ENCODE measurements around the gene TXNRD1.
A peak's percentile ranks its signal among the peaks of the same experiment; 100 is the strongest.
"Not testable (repeated sequence)": the region's sequence is repeated elsewhere in the genome, so short reads cannot be mapped to it uniquely, and the experiment has no call there.

TXNRD1 gene

DNA sequence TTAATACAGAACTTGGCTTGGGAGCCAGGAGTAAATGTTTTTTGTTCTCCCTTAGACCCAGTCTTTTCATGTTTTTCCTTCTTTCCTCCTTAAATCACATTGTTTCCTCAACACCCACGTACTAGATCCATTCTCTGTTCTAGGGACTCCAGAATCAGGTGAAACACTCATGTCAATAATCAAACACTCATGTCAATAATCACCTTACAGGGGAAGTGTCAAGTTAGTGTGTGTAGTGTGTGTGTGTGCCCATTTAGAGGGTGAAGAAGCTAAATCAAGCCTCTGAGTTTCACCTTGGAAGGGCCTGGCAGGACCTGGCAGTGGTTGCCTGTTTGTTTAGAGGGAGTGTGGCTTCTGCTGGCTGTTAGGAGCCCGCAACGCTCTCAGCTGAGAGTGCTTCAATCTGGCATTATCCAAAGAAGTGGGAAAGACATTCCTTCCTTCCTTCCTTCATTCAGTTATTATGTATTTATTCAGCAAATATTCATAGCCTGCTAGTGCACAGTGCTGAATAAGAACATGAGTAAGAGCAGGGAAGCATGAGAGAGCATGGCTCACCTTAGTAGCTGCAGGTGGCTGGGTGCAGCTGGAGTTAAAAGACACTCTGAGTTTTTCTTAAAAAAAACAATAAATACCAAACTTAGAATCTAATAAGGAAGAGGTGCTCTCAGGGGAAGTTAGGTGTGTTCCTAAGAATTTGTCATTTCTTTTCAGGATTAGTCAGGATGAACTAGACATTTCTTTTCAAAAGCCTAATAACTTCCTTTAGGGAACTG, 70.3 kb downstream of the TXNRD1 start:
- DNase-seq, result no peak

GRCh38 chr12:104286516-104287482, 71.2 kb downstream of the TXNRD1 start:
- DNase-seq, result peak; percentile 96

GRCh38 chr12:104288635-104289274, 73.2 kb downstream of the TXNRD1 start:
- peak; percentile 95 for DNase-seq

DNA sequence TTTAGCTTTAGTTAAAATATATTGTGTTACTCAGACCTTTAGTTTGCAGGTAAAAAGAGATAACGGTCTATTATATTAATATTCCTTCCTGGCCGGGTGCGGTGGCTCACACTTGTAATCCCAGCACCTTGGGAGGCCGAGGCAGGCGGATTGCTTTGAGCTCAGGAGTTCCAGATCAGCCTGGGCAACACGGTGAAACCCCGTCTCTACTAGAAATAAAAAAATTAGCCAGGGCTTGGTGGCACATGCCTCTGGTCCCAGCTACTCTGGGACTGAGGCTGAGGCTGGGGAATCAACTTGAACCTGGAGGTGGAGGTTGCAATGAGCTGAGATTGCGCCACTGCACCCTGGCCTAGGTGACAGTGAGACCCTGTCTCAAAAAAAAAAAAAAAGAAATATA, 74.7 kb downstream of the TXNRD1 start:
- no peak for DNase-seq

- no peak for DNase-seq
These were observed 75.3 kb downstream of the TXNRD1 start for GRCh38 chr12:104290855-104291254.

GRCh38 chr12:104291867-104292524, 76.4 kb downstream of the TXNRD1 start:
- no peak for DNase-seq

GRCh38 chr12:104292872-104293794, 77.6 kb downstream of the TXNRD1 start:
- no peak for DNase-seq

DNA sequence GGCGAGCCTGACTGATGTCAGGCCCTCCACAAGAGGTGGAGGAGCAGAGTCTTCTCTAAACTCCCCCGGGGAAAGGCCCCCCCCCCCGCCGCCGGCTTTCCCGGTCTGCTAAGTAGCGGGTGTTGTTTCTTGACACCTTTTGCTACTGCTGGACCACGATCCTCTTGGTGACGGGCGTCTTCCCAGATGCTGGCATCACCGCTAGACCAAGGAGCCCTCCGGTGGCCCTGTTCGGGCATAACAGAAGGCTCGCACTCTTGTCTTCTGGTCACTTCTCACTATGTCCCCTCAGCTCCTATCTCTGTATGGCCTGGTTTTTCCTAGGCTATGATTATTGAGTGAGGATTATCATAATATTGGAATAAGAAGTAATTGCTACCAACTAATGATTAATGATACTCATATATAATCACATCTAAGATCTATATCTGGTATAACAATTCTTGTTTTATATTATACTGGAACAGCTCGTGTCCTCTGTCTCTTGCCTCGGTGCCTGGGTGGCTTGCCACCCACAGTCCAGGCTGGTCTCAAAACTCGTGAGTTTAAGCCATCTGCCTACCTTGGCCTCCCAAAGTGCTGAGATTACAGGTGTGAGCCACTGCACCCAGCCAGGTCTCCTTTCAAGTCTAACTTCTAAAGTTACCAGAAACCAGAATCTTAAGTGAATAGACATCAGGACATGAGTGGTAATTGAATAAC, 78.7 kb downstream of the TXNRD1 start:
- not testable (repeated sequence) for DNase-seq

DNA sequence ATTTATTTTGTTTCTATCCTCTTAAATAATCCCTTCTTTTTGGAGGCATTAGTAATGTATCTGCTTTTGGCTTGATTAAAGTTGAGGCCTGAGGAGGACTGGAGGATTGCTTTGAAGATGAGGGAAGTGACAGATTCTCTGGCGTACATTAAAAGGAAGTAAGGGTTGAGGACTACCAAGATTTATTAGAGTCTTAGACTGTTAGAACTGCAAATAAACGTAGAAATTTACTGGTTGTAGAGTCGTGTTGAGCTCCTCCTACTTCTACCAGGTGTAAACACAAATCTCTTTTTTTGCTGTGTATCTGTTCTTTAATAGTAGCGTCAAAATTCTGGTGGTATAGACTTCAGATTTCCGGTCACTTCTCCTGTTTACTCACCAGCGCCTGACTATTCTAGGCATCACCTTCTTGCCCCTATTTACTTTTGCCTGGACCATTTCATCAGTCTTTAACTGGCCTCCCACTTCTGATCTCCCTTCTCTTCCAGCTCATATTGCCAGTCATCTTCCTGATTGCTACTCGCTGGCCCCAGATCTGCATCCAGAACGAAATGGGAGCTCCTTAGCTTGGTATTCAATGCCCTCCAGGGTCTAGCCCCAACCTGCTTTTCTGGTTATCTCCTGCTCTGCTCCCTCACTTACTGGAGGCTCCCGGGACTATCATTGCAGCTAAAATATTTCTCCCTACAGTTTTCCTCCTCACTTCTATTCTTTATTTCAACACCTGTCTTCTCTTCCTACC, 79.5 kb downstream of the TXNRD1 start:
- DNase-seq, result no peak

DNA sequence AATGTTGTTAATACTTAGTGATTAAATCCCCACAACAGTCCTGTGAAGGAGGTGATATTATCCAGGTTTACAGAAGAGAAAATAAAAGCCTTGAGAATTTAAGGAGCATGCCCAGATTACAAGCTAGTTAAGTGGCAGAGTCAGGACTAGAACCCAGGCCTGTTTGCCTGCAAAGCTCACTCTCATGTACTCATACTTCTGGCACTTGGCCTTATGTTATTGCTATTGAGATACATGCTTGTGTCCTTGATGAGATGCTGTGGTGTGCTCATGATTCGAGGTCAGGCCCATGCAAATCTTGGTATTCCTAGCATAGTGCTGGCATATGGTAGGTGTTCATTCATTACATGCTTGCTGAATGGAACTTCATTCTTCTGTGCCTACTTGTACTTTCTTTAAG, 80.4 kb downstream of the TXNRD1 start:
- DNase-seq, result no peak

- DNase-seq, result no peak
These were observed 81.1 kb downstream of the TXNRD1 start for GRCh38 chr12:104296718-104297117.

DNA sequence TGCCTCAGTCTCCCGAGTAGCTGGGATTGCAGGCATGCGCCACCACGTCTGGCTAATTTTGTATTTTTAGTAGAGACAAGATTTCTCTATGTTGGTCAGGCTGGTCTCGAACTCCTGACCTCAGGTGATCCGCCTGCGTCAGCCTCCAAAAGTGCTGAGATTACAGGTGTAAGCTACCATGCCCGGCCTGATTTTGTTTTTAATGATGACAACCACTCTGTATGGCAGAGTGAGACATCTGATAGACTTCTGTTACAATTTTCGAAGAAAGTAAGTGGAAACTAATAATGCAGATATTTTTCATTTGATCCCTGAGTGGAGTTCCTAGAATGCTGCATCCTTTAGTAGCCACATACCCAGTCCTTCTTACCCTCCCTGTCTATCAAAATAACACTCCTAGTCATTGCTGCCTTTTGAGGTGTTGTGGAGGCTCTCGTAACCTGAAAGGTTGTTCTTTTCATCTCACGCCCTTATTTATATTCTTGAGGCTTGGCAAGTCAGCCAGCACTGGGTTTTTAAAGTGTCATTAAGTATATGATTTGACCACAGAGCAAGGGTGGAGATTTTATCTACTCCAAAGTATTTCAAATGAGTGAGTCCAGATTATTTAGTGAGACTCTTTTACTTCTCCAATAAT, 82.0 kb downstream of the TXNRD1 start:
- DNase-seq, result no peak

- DNase-seq, result no peak
These were observed 84.4 kb downstream of the TXNRD1 start for GRCh38 chr12:104299842-104300481.

GRCh38 chr12:104303538-104304151, 88.1 kb downstream of the TXNRD1 start, which contains the start of gene EID3:
TSS of gene EID3 (plus strand) at chr12:104303739. CDS start at chr12:104303935, 196 bp downstream.
- DNase-seq, result peak; percentile 96

DNA sequence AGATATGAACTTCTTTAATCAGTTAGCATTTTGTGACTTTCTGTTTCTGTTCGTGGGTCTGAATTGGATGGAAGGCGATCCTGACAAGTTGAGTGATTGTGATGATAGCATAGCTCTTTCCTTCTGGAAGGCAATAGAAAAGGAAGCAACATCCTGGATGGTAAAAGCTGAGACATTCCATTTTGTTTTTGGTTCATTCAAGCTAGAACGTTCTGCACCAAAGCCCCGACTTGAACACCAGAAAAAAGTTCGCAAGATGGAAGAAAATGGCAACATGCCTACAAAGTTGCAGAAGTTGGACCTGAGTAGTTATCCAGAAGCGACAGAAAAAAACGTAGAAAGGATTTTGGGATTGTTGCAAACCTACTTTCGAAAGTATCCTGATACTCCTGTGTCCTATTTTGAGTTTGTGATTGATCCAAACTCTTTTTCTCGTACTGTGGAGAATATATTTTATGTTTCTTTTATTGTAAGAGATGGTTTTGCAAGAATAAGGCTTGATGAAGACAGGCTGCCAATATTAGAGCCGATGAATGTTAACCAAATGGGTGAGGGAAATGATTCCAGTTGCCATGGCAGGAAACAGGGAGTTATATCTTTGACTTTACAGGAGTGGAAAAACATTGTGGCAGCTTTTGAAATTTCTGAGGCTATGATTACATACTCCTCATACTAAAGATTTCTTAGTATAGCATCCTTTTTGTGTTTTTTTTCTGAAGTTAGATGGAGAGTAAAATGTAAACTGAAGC, 88.9 kb downstream of the TXNRD1 start:
- DNase-seq, result no peak

DNA sequence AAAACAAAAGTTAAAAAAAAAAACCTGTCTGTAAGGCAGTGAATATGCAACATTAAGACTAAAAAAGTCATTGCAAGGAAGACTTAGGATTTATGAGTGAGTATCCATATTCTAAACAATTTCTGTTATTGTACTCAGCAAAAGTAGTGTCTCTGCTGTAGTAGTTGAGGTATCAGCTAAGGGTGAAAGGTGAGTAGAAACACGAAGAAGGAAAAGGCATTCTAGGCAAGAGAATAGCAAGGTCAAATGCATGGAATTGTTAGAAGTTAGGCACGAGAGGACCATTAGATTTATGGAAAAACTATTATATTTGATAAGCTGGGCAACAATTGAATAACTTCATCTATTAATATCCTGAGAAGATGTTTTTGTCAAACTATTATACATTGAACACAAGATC, 89.8 kb downstream of the TXNRD1 start:
- no peak for DNase-seq

DNA sequence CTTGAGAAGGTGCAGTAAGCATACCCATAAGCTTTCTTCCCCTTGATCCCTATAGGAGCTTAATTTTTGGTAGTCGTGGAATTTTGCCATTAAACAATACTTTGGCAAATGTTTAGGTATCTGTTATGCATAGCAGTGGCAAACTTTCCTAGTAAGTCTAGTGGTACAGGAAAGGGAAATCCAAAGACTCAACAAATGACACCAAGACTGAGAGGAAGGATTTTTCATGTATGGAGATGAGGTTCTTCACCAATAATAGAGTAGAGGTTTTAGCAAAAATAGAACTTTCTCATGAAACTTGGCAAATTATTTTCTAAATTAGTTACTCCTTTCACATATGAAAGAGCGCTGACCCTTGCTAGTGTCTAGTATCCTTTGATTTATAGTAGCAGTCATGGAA, 90.8 kb downstream of the TXNRD1 start:
- DNase-seq, result no peak

Measured in activated effector memory CD4-positive, alpha-beta T cell treated with anti-CD3 and anti-CD28 coated beads, Interleukin-2, amount 50 U/mL, for 16 hours (primary cell).